GM12872 (cell line): ENCODE measurements around the gene CDYL.

Source experiments
- CTCF ChIP-seq: IDR thresholded peaks from 3 replicates; pipeline ENCODE4 v1.5.1; 2011; ENCODE audit warnings: low read depth, mild to moderate bottlenecking, low read length, moderate library complexity; ENCODE audit not compliant: insufficient read depth

Gene CDYL

GRCh38 chr6:4781426-4781825 lies 5.2 kb downstream of the CDYL start:
- TF ChIP-seq CTCF = no peak

GRCh38 chr6:4781967-4782575 lies 5.9 kb downstream of the CDYL start:
- TF ChIP-seq CTCF = no peak

GRCh38 chr6:4786996-4787395 lies 10.8 kb downstream of the CDYL start:
- no peak for TF ChIP-seq CTCF

- no peak for TF ChIP-seq CTCF
Measured at GRCh38 chr6:4788482-4788881, 12.3 kb downstream of the CDYL start.

- TF ChIP-seq CTCF = peak; percentile 71
Measured at GRCh38 chr6:4788953-4789584, 12.9 kb downstream of the CDYL start.

GRCh38 chr6:4790158-4790899 lies 14.1 kb downstream of the CDYL start:
- TF ChIP-seq CTCF = peak; percentile 32; the same call in 1 of the 3 replicates

- no peak for TF ChIP-seq CTCF
Measured at GRCh38 chr6:4794140-4794707, 18.0 kb downstream of the CDYL start.
